Colon (tissue), 2 donors: ENCODE results near the gene SLCO1A2.

Experiments used
- FAIRE-seq: peaks from 2 replicates; lab custom pipeline; 2012; peaks lifted over from hg19 to GRCh38; lab: Jason Lieb, UNC
- donor health status: control.
- donor health status: control.

Gene SLCO1A2

GRCh38 chr12:21330682-21331253 is 3.9 kb downstream of the SLCO1A2 start:
- FAIRE-seq, result no peak

GRCh38 chr12:21328578-21328977 is 6.1 kb downstream of the SLCO1A2 start:
- no peak for FAIRE-seq

- no peak for FAIRE-seq
Measured at GRCh38 chr12:21324551-21324950, 10.2 kb downstream of the SLCO1A2 start.

- no peak for FAIRE-seq
Measured at GRCh38 chr12:21323736-21324135, 11.0 kb downstream of the SLCO1A2 start.

GRCh38 chr12:21308785-21309184 is 25.9 kb downstream of the SLCO1A2 start:
- FAIRE-seq, result no peak

GRCh38 chr12:21305661-21306060 is 29.1 kb downstream of the SLCO1A2 start:
- FAIRE-seq, result no peak

GRCh38 chr12:21300632-21301031 is 34.1 kb downstream of the SLCO1A2 start:
- no peak for FAIRE-seq

- no peak for FAIRE-seq
Measured at GRCh38 chr12:21296751-21297406, 37.8 kb downstream of the SLCO1A2 start.

GRCh38 chr12:21296348-21296747 is 38.4 kb downstream of the SLCO1A2 start:
- FAIRE-seq, result no peak

- FAIRE-seq, result no peak
Measured at GRCh38 chr12:21294176-21294575, 40.5 kb downstream of the SLCO1A2 start.

GRCh38 chr12:21292111-21292510 is 42.6 kb downstream of the SLCO1A2 start:
- FAIRE-seq, result no peak

- no peak for FAIRE-seq
Measured at GRCh38 chr12:21289698-21290097, 45.0 kb downstream of the SLCO1A2 start.

GRCh38 chr12:21276826-21277225 is 57.9 kb downstream of the SLCO1A2 start:
- FAIRE-seq, result no peak

- no peak for FAIRE-seq
Measured at GRCh38 chr12:21265932-21266331, 68.8 kb downstream of the SLCO1A2 start.

GRCh38 chr12:21264232-21264631 is 70.5 kb downstream of the SLCO1A2 start:
- no peak for FAIRE-seq

- FAIRE-seq, result no peak
Measured at GRCh38 chr12:21257172-21257571, 77.5 kb downstream of the SLCO1A2 start.

GRCh38 chr12:21252070-21252469 is 82.6 kb downstream of the SLCO1A2 start:
- FAIRE-seq, result no peak

- no peak for FAIRE-seq
Measured at GRCh38 chr12:21248679-21249078, 86.0 kb downstream of the SLCO1A2 start.

GRCh38 chr12:21239866-21240265 is 94.9 kb downstream of the SLCO1A2 start:
- no peak for FAIRE-seq

- FAIRE-seq, result no peak
Measured at GRCh38 chr12:21234395-21234794, 100.3 kb downstream of the SLCO1A2 start.

- no peak for FAIRE-seq
Measured at GRCh38 chr12:21223930-21224329, 110.8 kb downstream of the SLCO1A2 start.

GRCh38 chr12:21221778-21222177 is 112.9 kb downstream of the SLCO1A2 start:
- no peak for FAIRE-seq

- FAIRE-seq, result no peak
Measured at GRCh38 chr12:21221072-21221471, 113.6 kb downstream of the SLCO1A2 start.

GRCh38 chr12:21220266-21220665 is 114.5 kb downstream of the SLCO1A2 start:
- FAIRE-seq, result no peak
